K562 (cell line): ENCODE data around the gene MGAT4B. TPM values are rescaled to one million over a fixed set of nuclear protein-coding genes. Genes with fewer than 3 reads are reported as not detected.

ENCODE experiments used
- BCL6 ChIP-seq: fragments of 250-450 bp; sonication (Bioruptor Pico); IDR thresholded peaks from 2 replicates; pipeline ENCODE4 v1.4.0; 2020
- CAMTA2 ChIP-seq: fragments of 250-450 bp; sonication (Bioruptor Pico); conservative IDR thresholded peaks from 2 replicates; pipeline ENCODE4 v1.5.1; 2022
- CTCFL ChIP-seq: IDR thresholded peaks from 2 replicates; pipeline ENCODE4 v1.6.1; 2011; ENCODE audit warnings: borderline replicate concordance, low read depth, mild to moderate bottlenecking, moderate library complexity, low read length; ENCODE audit not compliant: insufficient read depth, poor library complexity, severe bottlenecking
- JUND ChIP-seq, 2 experiments: IDR thresholded peaks; 2 replicates in 1 of 2; 3 replicates in 1 of 2; pipeline ENCODE4 v1.6.1; 2011; ENCODE audit warnings: borderline replicate concordance in 2 of 2, low read depth in 2 of 2, low read length in 2 of 2, improper control_type of control experiment in 1 of 2, missing biosample characterization in 1 of 2, missing genetic modification characterization in 1 of 2, missing genetic modification reagents in 1 of 2
- MED1 ChIP-seq: sonication (generic); formaldehyde crosslinking; IDR thresholded peaks from 2 replicates; pipeline ENCODE4 v1.8.1; 2023; ENCODE audit warnings: missing genetic modification reagents, borderline replicate concordance
- MLX ChIP-seq, 2 experiments: fragments of 450-650 bp in 1 of 2; sonication (generic) in 1 of 2; formaldehyde crosslinking; conservative IDR thresholded peaks; 2 replicates each; pipeline versions ENCODE4 v1.4.0 to v1.8.1; 2020 to 2022; ENCODE audit warnings: mild to moderate bottlenecking in 1 of 2, missing genetic modification reagents in 1 of 2
- PHF8 ChIP-seq: fragments of 200-600 bp; sonication (generic); IDR thresholded peaks from 2 replicates; pipeline ENCODE4 v1.6.1; 2012; ENCODE audit warnings: mixed run types, mild to moderate bottlenecking, inconsistent platforms, low read length, moderate library complexity, borderline replicate concordance
- RBM17 ChIP-seq: fragments of 200-400 bp; formaldehyde crosslinking; IDR thresholded peaks from 2 replicates; pipeline ENCODE4 v1.6.1; 2017; ENCODE audit warnings: low read depth, mild to moderate bottlenecking, low read length, borderline replicate concordance
- SNIP1 ChIP-seq: fragments of 450-650 bp; IDR thresholded peaks from 2 replicates; pipeline ENCODE4 v1.7.1; 2017; ENCODE audit warnings: low read depth, mild to moderate bottlenecking
- ZNF253 ChIP-seq: fragments of 250-450 bp; sonication (Bioruptor Pico); conservative IDR thresholded peaks from 2 replicates; pipeline ENCODE4 v1.6.1; 2021; ENCODE audit warnings: mild to moderate bottlenecking
- ZNF316 ChIP-seq: fragments of 450-650 bp; IDR thresholded peaks from 2 replicates; pipeline ENCODE4 v1.6.1; 2016
- ZNF398 ChIP-seq: fragments of 250-450 bp; sonication (Bioruptor Pico); IDR thresholded peaks from 2 replicates; pipeline ENCODE4 v1.8.0; 2021; ENCODE audit warnings: moderate library complexity, mild to moderate bottlenecking, inconsistent platforms
- ZNF518B ChIP-seq: fragments of 250-450 bp; sonication (Bioruptor Pico); IDR thresholded peaks from 2 replicates; pipeline ENCODE4 v1.5.0; 2021; ENCODE audit warnings: mild to moderate bottlenecking, moderate library complexity
- polyA plus RNA-seq, 8 experiments: library from polyadenylated mRNA; depleted of rRNA in 4 of 8; stranded (reverse) in 5 of 8; unstranded in 3 of 8; fragments of >200 nt; fragmentation: Nextera tagmentation in 2 of 8; fragmentation: Illumina TruSeq in 1 of 8; extraction: Ambion mirVana in 2 of 8; extraction: Trizol in 1 of 8; gene quantifications; 2 replicates each; pipeline versions ENCODE4 v1.2.1 to v1.2.3, GENCODE V29; 2011 to 2014; ENCODE audit warnings: inconsistent platforms in 1 of 8, missing spikeins in 1 of 8
- total RNA-seq, 7 experiments: library from RNA; depleted of rRNA in 6 of 7; stranded (reverse); fragments of >200 nt in 6 of 7; fragmentation: Illumina TruSeq in 2 of 7; extraction: Trizol in 2 of 7; gene quantifications; 2 replicates each; pipeline versions ENCODE4 v1.2.1 to v1.2.3, GENCODE V29; 2011 to 2021; ENCODE audit warnings: low replicate concordance in 1 of 7

The MGAT4B gene
- total and polyA plus RNA-seq, 9 of the 15 experiments (the other 6 are each of a cell fraction or from before 2014, with no cell fraction given), result 0.34 to 133 (median 75.4) TPM

- TF ChIP-seq MLX (CRISPR knock-in tag; conservative IDR thresholded peaks at IDR 0.05) (peak; percentile 72 to 83; a peak in 2 of 4 replicates), ZNF398 (CRISPR knock-in tag) (peak; percentile 74; the same call in 1 of the 2 replicates), CAMTA2 (no peak), BCL6 (CRISPR knock-in tag) (peak; percentile 19; the same call in 1 of the 2 replicates), ZNF253 (CRISPR knock-in tag) (no peak), SNIP1 (no peak), PHF8 (no peak; the same call in 1 of the 2 replicates), MED1 (CRISPR knock-in tag) (no peak; the same call in 1 of the 2 replicates), JUND (IDR thresholded peaks at IDR 0.05; ENCODE audit: borderline replicate concordance, low read depth, low read length) (peak; percentile 38), JUND (tag; IDR thresholded peaks at IDR 0.05; ENCODE audit: borderline replicate concordance, low read depth, low read length) (peak; percentile 13; the same call in 2 of the 3 replicates), CTCFL (no peak), ZNF518B (no peak), ZNF316 (peak; percentile 88), RBM17 (no peak)
Observed at GRCh38 chr5:179819296-179820126, 12.8 kb upstream of the MGAT4B start (continued).
